ENCODE measurements around the gene MYADML2.

GRCh38 chr17:81996232-81996756, 49.3 kb upstream of the MYADML2 start:
- no peak for TF ChIP-seq EZH2 (IDR thresholded peaks at IDR 0.05; ENCODE audit: low read length, unreplicated experiment)
- no peak for TF ChIP-seq CTCF (conservative IDR thresholded peaks at IDR 0.05; ENCODE audit: low read depth, low read length)
- no peak for TF ChIP-seq EZH2phosphoT487 (IDR thresholded peaks at IDR 0.05; ENCODE audit: borderline replicate concordance, low read length)
